NCI-H1930 (cell line): ENCODE results near the gene COMMD2.

Experiments
- DNase-seq, 2 experiments: peaks; one replicate each; lab custom pipeline; 2025; lab: John Stamatoyannopoulos, UW

COMMD2 gene

GRCh38 chr3:149752051-149752787, at the start of gene COMMD2:
Gene COMMD2, minus strand, starts transcription at chr3:149752489. Its CDS starts 45 bp downstream, at chr3:149752444.
- peak; percentile 77 to 86 for DNase-seq

- no peak for DNase-seq
Measured at GRCh38 chr3:149801639-149802038, 49.4 kb upstream of the COMMD2 start.

GRCh38 chr3:149801195-149801594, 48.9 kb upstream of the COMMD2 start:
- no peak for DNase-seq

GRCh38 chr3:149800693-149801092, 48.4 kb upstream of the COMMD2 start:
- no peak for DNase-seq

- no peak for DNase-seq
Measured at GRCh38 chr3:149796026-149796425, 43.7 kb upstream of the COMMD2 start.

- DNase-seq = no peak
Measured at GRCh38 chr3:149792452-149793270, 40.4 kb upstream of the COMMD2 start, which contains the start of gene ANKUB1. Gene ANKUB1, minus strand, starts transcription at chr3:149792554. Its CDS starts 188 bp downstream, at chr3:149792366.

GRCh38 chr3:149790698-149791097, 38.4 kb upstream of the COMMD2 start:
- no peak for DNase-seq

- DNase-seq = no peak
Measured at GRCh38 chr3:149790268-149790667, 38.0 kb upstream of the COMMD2 start.

GRCh38 chr3:149784064-149784704, 31.9 kb upstream of the COMMD2 start:
- DNase-seq = no peak

GRCh38 chr3:149783576-149783975, 31.3 kb upstream of the COMMD2 start:
- no peak for DNase-seq

GRCh38 chr3:149781741-149782140, 29.5 kb upstream of the COMMD2 start:
- DNase-seq = no peak

GRCh38 chr3:149781211-149781610, 28.9 kb upstream of the COMMD2 start:
- no peak for DNase-seq

- no peak for DNase-seq
Measured at GRCh38 chr3:149777414-149778214, 25.3 kb upstream of the COMMD2 start.

GRCh38 chr3:149776170-149776569, 23.9 kb upstream of the COMMD2 start:
- no peak for DNase-seq

GRCh38 chr3:149772861-149773260, 20.6 kb upstream of the COMMD2 start:
- no peak for DNase-seq

- DNase-seq = peak; percentile 1 to 6
Measured at GRCh38 chr3:149771652-149772271, 19.5 kb upstream of the COMMD2 start.

- DNase-seq = no peak
Measured at GRCh38 chr3:149770246-149770645, 18.0 kb upstream of the COMMD2 start.

- DNase-seq = no peak
Measured at GRCh38 chr3:149768704-149769103, 16.4 kb upstream of the COMMD2 start.

- DNase-seq = no peak
Measured at GRCh38 chr3:149767720-149768119, 15.4 kb upstream of the COMMD2 start.

GRCh38 chr3:149765762-149766334, 13.6 kb upstream of the COMMD2 start:
- DNase-seq = no peak

- no peak for DNase-seq
Measured at GRCh38 chr3:149764302-149764701, 12.0 kb upstream of the COMMD2 start.
